Liver (tissue), 9 donors: ENCODE results near the gene TECTA. TPM values are rescaled to one million over a fixed set of nuclear protein-coding genes. Genes with fewer than 3 reads are reported as not detected.

Source experiments
- DNase-seq: peaks from one replicate; pipeline ENCODE4 v3.0.0-alpha.2; 2017; ENCODE audit warnings: low spot score
- H3K27ac ChIP-seq, 2 donors: one replicate each; pipeline ENCODE4 v1.7.0; 2013; ENCODE audit warnings: inconsistent platforms in 2 of 2, low read length in 2 of 2, control low read depth in 1 of 2, low read depth in 1 of 2, mild to moderate bottlenecking in 1 of 2
- H3K27me3 ChIP-seq, 4 donors: one replicate each; pipeline versions ENCODE4 v1.6.1 to v1.7.0; 2013; ENCODE audit warnings: low read length in 3 of 4, inconsistent platforms in 1 of 4, mild to moderate bottlenecking in 1 of 4, moderate library complexity in 1 of 4; ENCODE audit not compliant: control insufficient read depth in 4 of 4, insufficient read depth in 4 of 4
- H3K36me3 ChIP-seq, 4 donors: one replicate each; pipeline versions ENCODE4 v1.6.1 to v1.7.0; 2013; ENCODE audit warnings: low read length in 3 of 4, mild to moderate bottlenecking in 3 of 4, low read depth in 1 of 4, moderate library complexity in 1 of 4; ENCODE audit not compliant: control insufficient read depth in 4 of 4, insufficient read depth in 3 of 4
- H3K4me1 ChIP-seq, 4 donors: one replicate each; pipeline versions ENCODE4 v1.6.1 to v1.7.0; 2013; ENCODE audit warnings: low read length in 3 of 4, mild to moderate bottlenecking in 3 of 4, moderate library complexity in 1 of 4; ENCODE audit not compliant: control insufficient read depth in 4 of 4, insufficient read depth in 4 of 4
- H3K4me3 ChIP-seq, 3 donors: one replicate each; pipeline versions ENCODE4 v1.6.1 to v1.7.0; 2013; ENCODE audit warnings: low read length in 3 of 3, control low read depth in 1 of 3, low read depth in 1 of 3, mild to moderate bottlenecking in 1 of 3
- H3K9ac ChIP-seq, 2 donors: one replicate each; pipeline ENCODE4 v1.7.0; 2013; ENCODE audit warnings: low read length in 2 of 2, mild to moderate bottlenecking in 2 of 2, moderate library complexity in 2 of 2, control low read depth in 1 of 2, low read depth in 1 of 2
- H3K9me3 ChIP-seq, 4 donors: one replicate each; pipeline versions ENCODE4 v1.6.1 to v1.7.0; 2013; ENCODE audit warnings: low read length in 3 of 4; ENCODE audit not compliant: control insufficient read depth in 4 of 4
- ATF3 ChIP-seq: IDR thresholded peaks from 2 replicates; pipeline ENCODE4 v1.6.1; 2016; ENCODE audit warnings: antibody characterized with exemption
- CTCF ChIP-seq: fragments of 150-350 bp; IDR thresholded peaks from 2 replicates; pipeline ENCODE4 v1.5.1; 2017; ENCODE audit warnings: improper control_type of control experiment, low read depth, low read length; ENCODE audit not compliant: missing input control
- EGR1 ChIP-seq, 2 donors: IDR thresholded peaks; 2 replicates each; pipeline ENCODE4 v1.6.1; 2016 to 2018; ENCODE audit warnings: antibody characterized with exemption in 2 of 2, low read depth in 2 of 2
- FOXA2 ChIP-seq: IDR thresholded peaks from 2 replicates; pipeline ENCODE4 v1.6.1; 2016; ENCODE audit warnings: antibody characterized with exemption
- GABPA ChIP-seq, 2 donors: IDR thresholded peaks in 1 of 2; conservative IDR thresholded peaks in 1 of 2; 2 replicates each; pipeline ENCODE4 v1.6.1; 2016; ENCODE audit warnings: antibody characterized with exemption in 2 of 2, mild to moderate bottlenecking in 1 of 2, moderate library complexity in 1 of 2
- HNF4G ChIP-seq: IDR thresholded peaks from 2 replicates; pipeline ENCODE4 v1.6.1; 2016; ENCODE audit warnings: antibody characterized with exemption
- MAX ChIP-seq: IDR thresholded peaks from 2 replicates; pipeline ENCODE4 v1.6.1; 2016; ENCODE audit warnings: antibody characterized with exemption
- NR2F2 ChIP-seq: IDR thresholded peaks from 2 replicates; pipeline ENCODE4 v1.6.1; 2016; ENCODE audit warnings: antibody characterized with exemption
- RAD21 ChIP-seq, 2 donors: IDR thresholded peaks; 2 replicates each; pipeline ENCODE4 v1.6.1; 2016; ENCODE audit warnings: antibody characterized with exemption in 2 of 2, mild to moderate bottlenecking in 2 of 2
- REST ChIP-seq: IDR thresholded peaks from 2 replicates; pipeline ENCODE4 v1.6.1; 2016; ENCODE audit warnings: antibody characterized with exemption, mild to moderate bottlenecking
- RXRA ChIP-seq, 2 donors: IDR thresholded peaks; 2 replicates each; pipeline ENCODE4 v1.6.1; 2017 to 2018; ENCODE audit warnings: antibody characterized with exemption in 2 of 2, mild to moderate bottlenecking in 1 of 2
- SP1 ChIP-seq: IDR thresholded peaks from 2 replicates; pipeline ENCODE4 v1.6.1; 2018; ENCODE audit warnings: antibody characterized with exemption, mild to moderate bottlenecking
- TAF1 ChIP-seq: conservative IDR thresholded peaks from 2 replicates; pipeline ENCODE4 v1.6.1; 2016; ENCODE audit warnings: antibody characterized with exemption, mild to moderate bottlenecking
- YY1 ChIP-seq: IDR thresholded peaks from 2 replicates; pipeline ENCODE4 v1.6.1; 2016; ENCODE audit warnings: antibody characterized with exemption, mild to moderate bottlenecking
- WGBS: extraction: QIAGEN DNeasy Blood & Tissue Kit; methylation state at CpG from one replicate; pipeline ENCODE4 v1.1.7; 2013; 5-methylcytosine and 5-hydroxymethylcytosine counted together
- polyA plus RNA-seq, 2 donors: library from polyadenylated mRNA; stranded (reverse) in 1 of 2; unstranded in 1 of 2; fragments of 200-250 nt in 1 of 2; fragments of >200 nt in 1 of 2; fragmentation: Nextera tagmentation in 1 of 2; extraction: Ambion mirVana in 1 of 2; gene quantifications; one replicate each; pipeline versions ENCODE4 v1.2.1 to v1.2.3, GENCODE V29; 2013 to 2015
- total RNA-seq, 2 donors: library from RNA; depleted of rRNA; stranded (reverse); fragments of >200 nt; gene quantifications; one replicate each; pipeline ENCODE4 v1.2.3, GENCODE V29; 2014
- donor health status: healthy.
- donor health status: healthy.
- donor health status: healthy.
- donor health status: healthy.
- donor health status: healthy.

Gene TECTA
- total and polyA plus RNA-seq, 4 donors = 0.46 to 2.4 (median 0.73) TPM

GRCh38 chr11:121082219-121082618 is 18.8 kb upstream of the TECTA start:
- H3K9ac ChIP-seq = no peak overlapping the region
- H3K27me3 ChIP-seq = no peaks in the 10 kb centered on the region
- WGBS = 97% methylated on average over 1 of the region's 1 CpG
- H3K27ac ChIP-seq = no peak overlapping the region
- H3K36me3 ChIP-seq = peaks cover 0 to 6% (median 2%) of the 10 kb centered on the region in 4 donors
- no peak overlapping the region for H3K4me3 ChIP-seq
- no peaks in the 10 kb centered on the region for H3K9me3 ChIP-seq
- TF ChIP-seq ATF3 = no peak
- TF ChIP-seq HNF4G = no peak
- TF ChIP-seq CTCF = no peak
- TF ChIP-seq YY1 = no peak
- no peak for TF ChIP-seq FOXA2
- TF ChIP-seq GABPA (IDR thresholded peaks at IDR 0.05 in 1 of 2, conservative IDR thresholded peaks at IDR 0.05 in 1 of 2) = no peak
- no peak for TF ChIP-seq TAF1
- TF ChIP-seq RAD21 (IDR thresholded peaks at IDR 0.05) = no peak
- TF ChIP-seq SP1 = no peak
- no peak for TF ChIP-seq RXRA (IDR thresholded peaks at IDR 0.05)
- TF ChIP-seq EGR1 (IDR thresholded peaks at IDR 0.05; ENCODE audit: low read depth in 2 of 2) = no peak
- TF ChIP-seq MAX = no peak
- TF ChIP-seq NR2F2 = no peak
- DNase-seq = no peak
- peaks cover 3 to 22% (median 6%) of the 10 kb centered on the region in 4 donors for H3K4me1 ChIP-seq

GRCh38 chr11:121082670-121083069 is 18.4 kb upstream of the TECTA start:
- 98% methylated on average over 1 of the region's 1 CpG for WGBS

More at GRCh38 chr11:121082670-121083069, 18.4 kb upstream of the TECTA start:
- TF ChIP-seq CTCF (no peak), ATF3 (no peak), TAF1 (no peak), REST (peak; percentile 98)
- H3K27ac ChIP-seq = no peak overlapping the region
- peaks cover 0 to 11% (median 2%) of the 10 kb centered on the region in 4 donors for H3K36me3 ChIP-seq
- no peak for DNase-seq
- H3K9ac ChIP-seq = no peak overlapping the region
- H3K27me3 ChIP-seq = no peaks in the 10 kb centered on the region
- peaks cover 3 to 20% (median 6%) of the 10 kb centered on the region in 4 donors for H3K4me1 ChIP-seq
- no peak overlapping the region for H3K4me3 ChIP-seq
- H3K9me3 ChIP-seq = no peaks in the 10 kb centered on the region
